ENCODE measurements around the gene MYO3A.

DNA sequence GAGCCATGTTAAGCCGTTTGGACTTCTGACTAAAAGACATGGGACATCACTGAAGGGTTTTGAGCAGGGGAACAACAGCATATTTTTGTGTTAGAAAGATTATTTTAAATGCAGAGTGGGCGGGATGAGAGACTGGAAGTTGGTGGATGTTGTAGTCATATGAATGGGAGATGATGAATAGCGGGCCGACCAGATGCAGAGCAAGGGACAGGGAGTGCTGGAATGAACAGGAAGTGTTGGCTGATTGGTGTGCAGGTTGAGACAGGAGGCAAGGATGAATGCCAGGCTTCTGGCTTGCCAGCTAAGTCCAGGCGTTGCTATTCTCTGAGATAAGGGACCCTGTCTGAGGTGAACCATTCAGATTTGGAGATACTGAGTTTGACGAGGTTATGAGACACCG is 320.6 kb downstream of the MYO3A start:
- no peak for TF ChIP-seq POLR2A (IDR thresholded peaks at IDR 0.05; ENCODE audit: low read depth, low read length)
- TF ChIP-seq, protein P1, sequence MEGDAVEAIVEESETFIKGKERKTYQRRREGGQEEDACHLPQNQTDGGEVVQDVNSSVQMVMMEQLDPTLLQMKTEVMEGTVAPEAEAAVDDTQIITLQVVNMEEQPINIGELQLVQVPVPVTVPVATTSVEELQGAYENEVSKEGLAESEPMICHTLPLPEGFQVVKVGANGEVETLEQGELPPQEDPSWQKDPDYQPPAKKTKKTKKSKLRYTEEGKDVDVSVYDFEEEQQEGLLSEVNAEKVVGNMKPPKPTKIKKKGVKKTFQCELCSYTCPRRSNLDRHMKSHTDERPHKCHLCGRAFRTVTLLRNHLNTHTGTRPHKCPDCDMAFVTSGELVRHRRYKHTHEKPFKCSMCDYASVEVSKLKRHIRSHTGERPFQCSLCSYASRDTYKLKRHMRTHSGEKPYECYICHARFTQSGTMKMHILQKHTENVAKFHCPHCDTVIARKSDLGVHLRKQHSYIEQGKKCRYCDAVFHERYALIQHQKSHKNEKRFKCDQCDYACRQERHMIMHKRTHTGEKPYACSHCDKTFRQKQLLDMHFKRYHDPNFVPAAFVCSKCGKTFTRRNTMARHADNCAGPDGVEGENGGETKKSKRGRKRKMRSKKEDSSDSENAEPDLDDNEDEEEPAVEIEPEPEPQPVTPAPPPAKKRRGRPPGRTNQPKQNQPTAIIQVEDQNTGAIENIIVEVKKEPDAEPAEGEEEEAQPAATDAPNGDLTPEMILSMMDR (conservative IDR thresholded peaks at IDR 0.05; ENCODE audit: low read depth, low read length): no peak
- no peak for TF ChIP-seq RFX5 (IDR thresholded peaks at IDR 0.05; ENCODE audit: low read depth, low read length)
- no peak for TF ChIP-seq MXI1 (IDR thresholded peaks at IDR 0.05; ENCODE audit: borderline replicate concordance, low read depth, low read length)
